ENCODE measurements around the gene SPATA24. TPM values are rescaled to one million over a fixed set of nuclear protein-coding genes. Genes with fewer than 3 reads are reported as not detected.

The SPATA24 gene
- total RNA-seq, 3 donors from 2014 or later: 3.0 to 4.5 (median 3.4) TPM

DNA sequence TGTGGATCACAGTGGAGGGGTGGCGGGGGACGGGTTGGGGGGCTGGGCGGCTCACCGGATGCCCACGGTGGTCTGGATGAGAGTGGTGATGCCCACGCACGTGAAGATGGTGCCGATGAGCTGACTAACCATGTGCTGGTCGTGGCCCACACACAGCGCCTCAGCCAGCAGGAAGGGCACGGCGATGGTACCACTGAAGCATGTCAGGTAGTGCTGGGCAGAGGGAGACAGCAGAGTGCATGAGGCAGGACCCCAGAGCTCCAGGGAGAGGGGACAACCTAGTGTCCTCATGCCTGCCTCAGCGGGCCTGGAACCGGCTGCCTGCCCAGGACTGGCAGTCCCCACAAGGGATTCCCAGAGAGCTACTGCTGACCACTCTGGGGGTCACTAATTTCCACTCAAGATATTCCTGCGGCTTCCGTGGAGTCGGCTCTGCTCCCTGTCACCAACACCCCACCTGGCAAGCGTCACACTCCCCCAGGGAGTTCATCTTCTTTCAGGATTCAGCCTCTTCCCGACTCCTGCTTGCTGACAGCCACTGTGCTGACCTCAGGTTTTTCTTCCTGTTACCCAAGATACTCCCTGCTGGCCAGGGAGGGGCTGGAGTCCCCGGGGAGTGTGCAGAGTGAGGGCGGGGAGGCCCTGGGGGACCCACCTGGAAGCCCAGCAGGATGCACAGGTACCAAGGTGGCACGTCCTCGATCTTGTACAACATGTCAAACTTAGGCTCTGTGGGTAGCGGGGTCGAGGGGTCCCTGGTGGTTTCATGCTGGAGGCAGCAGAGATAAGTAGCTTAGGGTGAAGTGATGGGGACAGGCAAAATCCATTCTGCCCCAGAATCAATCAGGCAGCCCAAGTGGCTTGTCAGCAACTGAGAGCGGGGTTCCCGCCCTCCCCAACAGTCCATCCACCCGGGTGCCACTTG lies 21.8 kb downstream of the SPATA24 start:
- H3K4me1 ChIP-seq (ENCODE audit: low read depth): peaks cover 36% of the 10 kb centered on the region
- H3K4me3 ChIP-seq: no peak overlapping the region
- DNase-seq (peak; percentile 40 to 56 (median 55)), ATAC-seq (peak; percentile 31)
- intact Hi-C loops (cut with DNase I, micrococcal nuclease): no loop called here
- TF ChIP-seq, protein P1, sequence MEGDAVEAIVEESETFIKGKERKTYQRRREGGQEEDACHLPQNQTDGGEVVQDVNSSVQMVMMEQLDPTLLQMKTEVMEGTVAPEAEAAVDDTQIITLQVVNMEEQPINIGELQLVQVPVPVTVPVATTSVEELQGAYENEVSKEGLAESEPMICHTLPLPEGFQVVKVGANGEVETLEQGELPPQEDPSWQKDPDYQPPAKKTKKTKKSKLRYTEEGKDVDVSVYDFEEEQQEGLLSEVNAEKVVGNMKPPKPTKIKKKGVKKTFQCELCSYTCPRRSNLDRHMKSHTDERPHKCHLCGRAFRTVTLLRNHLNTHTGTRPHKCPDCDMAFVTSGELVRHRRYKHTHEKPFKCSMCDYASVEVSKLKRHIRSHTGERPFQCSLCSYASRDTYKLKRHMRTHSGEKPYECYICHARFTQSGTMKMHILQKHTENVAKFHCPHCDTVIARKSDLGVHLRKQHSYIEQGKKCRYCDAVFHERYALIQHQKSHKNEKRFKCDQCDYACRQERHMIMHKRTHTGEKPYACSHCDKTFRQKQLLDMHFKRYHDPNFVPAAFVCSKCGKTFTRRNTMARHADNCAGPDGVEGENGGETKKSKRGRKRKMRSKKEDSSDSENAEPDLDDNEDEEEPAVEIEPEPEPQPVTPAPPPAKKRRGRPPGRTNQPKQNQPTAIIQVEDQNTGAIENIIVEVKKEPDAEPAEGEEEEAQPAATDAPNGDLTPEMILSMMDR (IDR thresholded peaks at IDR 0.05): no peak
- H3K9me3 ChIP-seq: no peaks in the 10 kb centered on the region
- H3K36me3 ChIP-seq (ENCODE audit: low read depth): no peaks in the 10 kb centered on the region

DNA sequence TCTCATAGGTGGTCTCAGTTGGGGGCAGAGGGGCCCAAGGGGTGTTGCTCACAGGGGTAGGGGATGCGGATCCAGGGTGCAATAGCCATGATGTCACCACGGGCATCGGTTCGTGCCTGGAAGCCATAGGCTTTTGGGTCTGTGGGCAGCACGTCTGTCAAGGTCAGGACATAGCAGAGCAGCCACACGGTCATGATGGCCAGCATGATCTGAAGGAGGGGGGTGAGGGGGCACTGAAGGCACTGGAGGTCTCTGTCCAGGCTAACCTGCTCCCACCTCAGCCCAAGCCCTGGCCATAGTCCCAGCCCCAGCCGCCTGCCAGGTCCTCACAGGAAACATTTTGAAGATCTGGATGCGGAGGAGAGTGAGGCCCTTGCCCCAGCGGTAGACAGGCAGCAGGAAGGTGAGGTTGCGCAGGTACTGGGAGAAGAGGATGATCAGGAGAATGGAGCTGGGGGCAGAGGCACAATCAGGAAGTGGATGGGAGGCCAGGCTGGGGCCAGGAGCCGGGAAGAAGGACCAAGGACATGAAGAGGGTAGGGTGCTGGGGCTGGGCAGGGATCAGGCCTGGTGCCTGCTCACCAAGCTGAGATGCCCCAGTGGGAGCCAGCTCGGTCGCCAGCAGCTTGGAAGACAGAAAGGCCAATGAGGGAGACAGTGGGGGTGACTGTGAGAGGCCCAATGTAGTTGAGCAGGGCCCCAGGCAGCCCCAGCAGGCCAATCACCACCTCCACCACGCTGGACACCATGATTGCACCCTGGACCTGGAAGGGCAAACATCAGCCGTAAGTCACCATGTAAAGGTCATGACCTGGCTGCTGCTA lies 24.1 kb downstream of the SPATA24 start:
- TF ChIP-seq, protein P1 (IDR thresholded peaks at IDR 0.05): no peak
- Histone ChIP-seq H3K4me1 (ENCODE audit: low read depth) (peaks cover 32% of the 10 kb centered on the region), H3K9me3 (no peaks in the 10 kb centered on the region), H3K36me3 (ENCODE audit: low read depth) (no peaks in the 10 kb centered on the region), H3K4me3 (no peak overlapping the region)
- DNase-seq (peak in 1 of 3 donors; percentile 27), ATAC-seq (no peak)
- intact Hi-C loops (cut with DNase I, micrococcal nuclease): no loop called here

DNA sequence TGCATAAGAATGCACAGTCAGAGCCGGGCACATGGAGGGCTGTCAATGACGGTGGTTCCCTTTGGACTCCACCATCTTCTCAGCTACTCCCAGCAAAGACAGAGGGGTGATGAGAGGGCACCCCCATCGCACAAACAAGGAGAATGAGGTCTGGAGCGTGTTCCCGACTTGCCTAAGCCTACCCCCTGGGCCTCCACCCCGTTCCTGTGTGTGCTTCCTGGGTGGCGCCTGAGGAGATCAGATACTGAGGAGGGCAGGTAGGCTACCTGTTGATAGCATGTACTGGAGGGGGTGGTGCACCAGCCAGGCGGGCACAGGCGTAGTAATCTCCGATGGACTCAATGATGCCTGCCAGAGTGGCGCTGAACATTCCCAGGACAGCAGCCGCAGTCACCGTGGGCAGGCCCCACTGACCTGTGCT lies 24.9 kb downstream of the SPATA24 start:
- H3K4me3 ChIP-seq: no peak overlapping the region
- DNase-seq: peak in 1 of 3 donors; percentile 25
- no peak for ATAC-seq
- H3K9me3 ChIP-seq: no peaks in the 10 kb centered on the region
- TF ChIP-seq, protein P1 (IDR thresholded peaks at IDR 0.05): no peak
- H3K4me1 ChIP-seq (ENCODE audit: low read depth): peaks cover 26% of the 10 kb centered on the region
- intact Hi-C loops (cut with DNase I, micrococcal nuclease): no loop called here
- H3K36me3 ChIP-seq (ENCODE audit: low read depth): no peaks in the 10 kb centered on the region

DNA sequence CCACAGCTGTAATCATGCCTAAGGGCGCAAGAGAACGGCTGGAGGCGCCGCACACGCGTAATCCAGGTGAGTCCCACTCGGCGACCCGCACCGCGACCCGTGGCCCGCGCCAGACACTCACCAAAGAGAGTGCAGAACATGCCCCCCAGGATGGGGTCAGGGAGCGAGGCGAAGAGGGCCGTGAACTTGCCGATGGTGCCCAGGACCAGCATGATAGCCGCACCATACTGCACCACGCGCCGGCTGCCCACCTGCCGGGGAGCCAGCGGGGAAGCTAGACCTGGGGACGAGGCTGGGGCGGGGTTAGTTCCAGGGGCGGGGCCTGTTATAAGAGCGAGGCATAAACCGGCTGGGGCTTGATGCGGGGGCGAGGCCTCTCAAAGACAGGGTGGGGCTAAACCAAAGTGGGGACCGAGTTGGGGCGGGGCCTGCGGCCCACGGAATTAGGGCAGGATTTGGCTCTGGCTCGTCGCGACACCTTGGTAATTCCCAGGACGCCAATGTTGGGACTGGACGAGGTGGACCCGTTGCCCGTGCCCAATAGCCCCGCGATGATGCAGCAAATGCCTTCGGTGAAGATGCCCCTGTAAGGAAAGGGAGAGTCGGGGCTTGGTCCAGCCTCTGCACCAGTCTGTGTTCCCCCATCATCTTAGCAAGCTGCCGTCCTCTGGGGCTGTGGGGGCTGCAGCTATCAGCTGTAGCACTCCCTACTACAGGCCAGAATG lies 25.6 kb downstream of the SPATA24 start:
- intact Hi-C loops (cut with DNase I, micrococcal nuclease): no loop called here
- Histone ChIP-seq H3K4me1 (ENCODE audit: low read depth) (peaks cover 19% of the 10 kb centered on the region), H3K9me3 (no peaks in the 10 kb centered on the region), H3K4me3 (no peak overlapping the region), H3K36me3 (ENCODE audit: low read depth) (no peaks in the 10 kb centered on the region)
- DNase-seq (peak in 1 of 3 donors; percentile 27), ATAC-seq (no peak)
- TF ChIP-seq, protein P1 (IDR thresholded peaks at IDR 0.05): no peak

DNA sequence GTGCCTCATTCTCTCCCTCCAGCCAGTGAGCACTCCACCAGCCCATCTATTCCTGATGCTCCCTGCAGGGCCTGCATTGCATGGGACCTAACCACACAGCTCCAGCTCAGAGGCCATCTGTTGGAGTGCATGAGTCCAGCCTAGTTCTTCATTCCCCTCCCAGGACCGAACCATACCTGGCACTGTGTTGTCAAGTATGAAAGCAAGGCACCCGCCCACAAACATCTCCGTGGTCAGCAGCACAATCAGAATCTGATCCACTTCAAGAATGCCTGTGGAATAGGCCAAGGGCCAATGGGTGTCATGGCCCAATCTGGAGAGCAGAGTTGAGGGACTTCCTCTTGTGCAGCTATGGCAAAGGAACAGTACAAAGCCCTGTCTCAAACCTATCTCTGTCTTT lies 26.7 kb downstream of the SPATA24 start:
- Histone ChIP-seq H3K4me3 (no peak overlapping the region), H3K36me3 (ENCODE audit: low read depth) (no peaks in the 10 kb centered on the region), H3K9me3 (no peaks in the 10 kb centered on the region), H3K4me1 (ENCODE audit: low read depth) (peaks cover 11% of the 10 kb centered on the region)
- intact Hi-C loops (cut with DNase I, micrococcal nuclease): no loop called here
- TF ChIP-seq, protein P1 (IDR thresholded peaks at IDR 0.05): no peak
- ATAC-seq (no peak), DNase-seq (peak in 1 of 3 donors; percentile 4)

Measured in mucosa of descending colon (tissue), 3 donors.